SK-N-SH treated with all-trans-retinoic acid at 6 μM for 48 hours (cell line): ENCODE measurements around the gene HADHB.

ENCODE experiments used
- ATAC-seq: fragments of 200-7000 bp; cut with Tn5 transposase; 3 replicates; pipeline ENCODE4 v1.9.1; 2020; ENCODE audit warnings: mild to moderate bottlenecking, moderate library complexity
- ARNTL ChIP-seq: fragments of 450-650 bp; formaldehyde crosslinking; IDR thresholded peaks from 2 replicates; pipeline ENCODE4 v1.5.0; 2020; ENCODE audit warnings: low read depth, mild to moderate bottlenecking, moderate library complexity, borderline replicate concordance
- BACH2 ChIP-seq: fragments of 250-450 bp; sonication (Bioruptor Pico); IDR thresholded peaks from 2 replicates; pipeline ENCODE4 v1.9.0; 2021; ENCODE audit warnings: mild to moderate bottlenecking, borderline replicate concordance
- CSDC2 ChIP-seq: fragments of 250-450 bp; sonication (Bioruptor Pico); IDR thresholded peaks from 2 replicates; pipeline ENCODE4 v1.5.0; 2020; ENCODE audit warnings: mild to moderate bottlenecking, moderate library complexity
- ESRRG ChIP-seq: fragments of 250-450 bp; sonication (Bioruptor Pico); IDR thresholded peaks from 2 replicates; pipeline ENCODE4 v1.6.1; 2021; ENCODE audit warnings: mild to moderate bottlenecking
- GLIS3 ChIP-seq: fragments of 250-450 bp; sonication (Bioruptor Pico); IDR thresholded peaks from 2 replicates; pipeline ENCODE4 v1.5.0; 2020; ENCODE audit warnings: mild to moderate bottlenecking, moderate library complexity
- OSR1 ChIP-seq: fragments of 250-450 bp; sonication (Bioruptor Pico); IDR thresholded peaks from 2 replicates; pipeline ENCODE4 v1.8.0; 2022; ENCODE audit warnings: moderate library complexity, mild to moderate bottlenecking, inconsistent platforms
- PATZ1 ChIP-seq: fragments of 250-450 bp; sonication (Bioruptor Pico); IDR thresholded peaks from 2 replicates; pipeline ENCODE4 v1.8.0; 2020; ENCODE audit warnings: mild to moderate bottlenecking, moderate library complexity, borderline replicate concordance
- PPARA ChIP-seq: fragments of 250-450 bp; sonication (Bioruptor Pico); IDR thresholded peaks from 2 replicates; pipeline ENCODE4 v1.5.0; 2020; ENCODE audit warnings: mild to moderate bottlenecking, borderline replicate concordance
- RARB ChIP-seq: fragments of 250-450 bp; sonication (Bioruptor Pico); IDR thresholded peaks from 2 replicates; pipeline ENCODE4 v1.8.0; 2021; ENCODE audit warnings: mild to moderate bottlenecking, moderate library complexity
- SNAI2 ChIP-seq: fragments of 250-450 bp; sonication (Bioruptor Pico); IDR thresholded peaks from 2 replicates; pipeline ENCODE4 v1.5.0; 2020; ENCODE audit warnings: mild to moderate bottlenecking, moderate library complexity
- TCF4 ChIP-seq: fragments of 250-450 bp; sonication (Bioruptor Pico); IDR thresholded peaks from 2 replicates; pipeline ENCODE4 v1.8.0; 2021; ENCODE audit warnings: mild to moderate bottlenecking, moderate library complexity, borderline replicate concordance
- TOX ChIP-seq: fragments of 250-450 bp; sonication (Bioruptor Pico); IDR thresholded peaks from 2 replicates; pipeline ENCODE4 v1.8.0; 2021; ENCODE audit warnings: mild to moderate bottlenecking, moderate library complexity, borderline replicate concordance
- ZFP3 ChIP-seq: fragments of 250-450 bp; sonication (Bioruptor Pico); IDR thresholded peaks from 2 replicates; pipeline ENCODE4 v1.5.0; 2020; ENCODE audit warnings: mild to moderate bottlenecking, moderate library complexity
- ZFP30 ChIP-seq: fragments of 450-650 bp; formaldehyde crosslinking; IDR thresholded peaks from 2 replicates; pipeline ENCODE4 v1.5.0; 2022; ENCODE audit warnings: mild to moderate bottlenecking, moderate library complexity
- ZNF565 ChIP-seq: fragments of 450-650 bp; formaldehyde crosslinking; conservative IDR thresholded peaks from 2 replicates; pipeline ENCODE4 v1.5.0; 2020; ENCODE audit warnings: low read depth, mild to moderate bottlenecking, moderate library complexity
- ZNF70 ChIP-seq: fragments of 450-650 bp; formaldehyde crosslinking; IDR thresholded peaks from 2 replicates; pipeline ENCODE4 v1.5.0; 2020; ENCODE audit warnings: mild to moderate bottlenecking, moderate library complexity
- ZNF8 ChIP-seq: fragments of 450-650 bp; formaldehyde crosslinking; IDR thresholded peaks from 2 replicates; pipeline ENCODE4 v1.5.0; 2020; ENCODE audit warnings: mild to moderate bottlenecking, moderate library complexity
- TF ChIP-seq, protein P1 (sequence below): fragments of 250-450 bp; sonication (Bioruptor Pico); IDR thresholded peaks from 2 replicates; pipeline ENCODE4 v1.5.1; 2020; ENCODE audit warnings: low read depth, mild to moderate bottlenecking, moderate library complexity
- TF ChIP-seq, protein P2 (sequence below): fragments of 250-450 bp; sonication (Bioruptor Pico); IDR thresholded peaks from 2 replicates; pipeline ENCODE4 v1.8.0; 2021; ENCODE audit warnings: low read depth, mild to moderate bottlenecking, moderate library complexity, borderline replicate concordance
- TF ChIP-seq, protein P3 (sequence below): fragments of 250-450 bp; sonication (Bioruptor Pico); IDR thresholded peaks from 2 replicates; pipeline ENCODE4 v1.5.1; 2021; ENCODE audit warnings: mild to moderate bottlenecking, moderate library complexity
- TF ChIP-seq, protein P4 (sequence below): fragments of 250-450 bp; sonication (Bioruptor Pico); IDR thresholded peaks from 2 replicates; pipeline ENCODE4 v1.5.0; 2020; ENCODE audit warnings: mild to moderate bottlenecking, moderate library complexity

HADHB gene

DNA sequence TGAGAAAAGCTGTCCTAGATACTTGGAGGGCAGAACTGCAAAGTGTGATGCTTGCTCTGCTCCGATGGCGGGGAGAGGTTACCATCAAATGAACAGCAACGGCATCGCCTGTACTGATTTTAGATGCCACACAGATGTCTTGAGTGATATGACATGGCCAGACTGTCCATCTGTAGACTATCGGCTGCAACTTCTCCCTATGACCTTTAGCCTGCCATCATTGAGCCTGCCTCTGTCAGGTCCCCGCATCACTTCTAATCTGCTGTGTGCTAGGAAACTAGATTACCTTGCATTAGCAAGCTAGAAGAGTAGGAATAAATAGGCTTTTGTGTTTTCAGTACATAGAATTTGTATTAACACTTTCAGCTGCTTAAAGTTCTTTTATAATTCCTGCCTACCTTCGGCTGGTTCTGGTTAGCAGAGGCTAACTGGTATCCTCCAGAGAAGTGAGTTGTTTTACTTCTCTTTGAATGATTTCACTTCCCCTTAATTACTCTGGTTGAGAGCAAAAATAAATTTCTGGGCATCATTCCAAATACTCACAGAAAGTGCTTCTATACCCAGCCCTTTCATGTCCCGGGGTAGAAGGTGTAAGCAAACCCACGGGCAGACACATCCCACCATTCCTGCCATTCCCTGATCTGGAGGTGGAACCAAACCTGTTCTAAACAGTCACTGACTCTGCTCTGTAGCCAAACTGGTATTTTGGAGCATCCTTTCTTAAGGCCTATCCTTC lies 47.9 kb upstream of the HADHB start:
- no peak for TF ChIP-seq TCF4 (CRISPR knock-in tag)
- TF ChIP-seq CSDC2 (CRISPR knock-in tag) = no peak
- TF ChIP-seq SNAI2 (CRISPR knock-in tag) = no peak
- no peak for TF ChIP-seq ZNF8 (CRISPR knock-in tag)
- no peak for TF ChIP-seq OSR1 (CRISPR knock-in tag)
- TF ChIP-seq, protein P1, sequence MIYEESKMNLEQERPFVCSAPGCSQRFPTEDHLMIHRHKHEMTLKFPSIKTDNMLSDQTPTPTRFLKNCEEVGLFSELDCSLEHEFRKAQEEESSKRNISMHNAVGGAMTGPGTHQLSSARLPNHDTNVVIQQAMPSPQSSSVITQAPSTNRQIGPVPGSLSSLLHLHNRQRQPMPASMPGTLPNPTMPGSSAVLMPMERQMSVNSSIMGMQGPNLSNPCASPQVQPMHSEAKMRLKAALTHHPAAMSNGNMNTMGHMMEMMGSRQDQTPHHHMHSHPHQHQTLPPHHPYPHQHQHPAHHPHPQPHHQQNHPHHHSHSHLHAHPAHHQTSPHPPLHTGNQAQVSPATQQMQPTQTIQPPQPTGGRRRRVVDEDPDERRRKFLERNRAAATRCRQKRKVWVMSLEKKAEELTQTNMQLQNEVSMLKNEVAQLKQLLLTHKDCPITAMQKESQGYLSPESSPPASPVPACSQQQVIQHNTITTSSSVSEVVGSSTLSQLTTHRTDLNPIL (CRISPR knock-in tag) = no peak
- no peak for TF ChIP-seq BACH2 (CRISPR knock-in tag)
- TF ChIP-seq ESRRG = no peak
- TF ChIP-seq ZFP30 = no peak
- TF ChIP-seq PPARA = no peak
- TF ChIP-seq, all 23 proteins: peak for 0
- no peak for ATAC-seq

DNA sequence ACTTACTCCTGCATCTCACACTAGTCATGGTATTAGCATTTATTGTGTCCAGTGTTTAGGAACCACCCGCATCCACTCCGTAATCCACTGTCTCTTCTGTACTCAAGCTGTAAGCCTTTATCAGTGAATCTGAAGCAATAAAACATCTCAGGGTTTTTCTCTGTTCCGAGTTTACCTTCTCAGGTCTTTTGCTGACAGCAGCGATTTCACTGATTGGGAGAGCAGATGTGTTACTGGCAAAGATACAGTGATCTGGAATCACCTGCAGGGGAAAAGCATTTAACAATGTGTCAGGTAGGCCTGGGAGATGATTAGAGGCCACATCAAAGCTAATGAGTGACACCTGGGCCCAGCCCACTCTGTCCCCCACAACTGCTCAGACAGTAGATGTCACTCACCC lies 47.2 kb upstream of the HADHB start:
- ATAC-seq = no peak
- TF ChIP-seq ZFP3 (CRISPR knock-in tag) = no peak
- no peak for TF ChIP-seq TCF4 (CRISPR knock-in tag)
- TF ChIP-seq, protein P2, sequence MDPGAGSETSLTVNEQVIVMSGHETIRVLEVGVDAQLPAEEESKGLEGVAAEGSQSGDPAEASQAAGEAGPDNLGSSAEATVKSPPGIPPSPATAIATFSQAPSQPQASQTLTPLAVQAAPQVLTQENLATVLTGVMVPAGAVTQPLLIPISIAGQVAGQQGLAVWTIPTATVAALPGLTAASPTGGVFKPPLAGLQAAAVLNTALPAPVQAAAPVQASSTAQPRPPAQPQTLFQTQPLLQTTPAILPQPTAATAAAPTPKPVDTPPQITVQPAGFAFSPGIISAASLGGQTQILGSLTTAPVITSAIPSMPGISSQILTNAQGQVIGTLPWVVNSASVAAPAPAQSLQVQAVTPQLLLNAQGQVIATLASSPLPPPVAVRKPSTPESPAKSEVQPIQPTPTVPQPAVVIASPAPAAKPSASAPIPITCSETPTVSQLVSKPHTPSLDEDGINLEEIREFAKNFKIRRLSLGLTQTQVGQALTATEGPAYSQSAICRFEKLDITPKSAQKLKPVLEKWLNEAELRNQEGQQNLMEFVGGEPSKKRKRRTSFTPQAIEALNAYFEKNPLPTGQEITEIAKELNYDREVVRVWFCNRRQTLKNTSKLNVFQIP (CRISPR knock-in tag) = no peak
- TF ChIP-seq PATZ1 (CRISPR knock-in tag) = no peak
- TF ChIP-seq ZNF70 (CRISPR knock-in tag) = no peak
- TF ChIP-seq ARNTL = no peak
- TF ChIP-seq, protein P3, sequence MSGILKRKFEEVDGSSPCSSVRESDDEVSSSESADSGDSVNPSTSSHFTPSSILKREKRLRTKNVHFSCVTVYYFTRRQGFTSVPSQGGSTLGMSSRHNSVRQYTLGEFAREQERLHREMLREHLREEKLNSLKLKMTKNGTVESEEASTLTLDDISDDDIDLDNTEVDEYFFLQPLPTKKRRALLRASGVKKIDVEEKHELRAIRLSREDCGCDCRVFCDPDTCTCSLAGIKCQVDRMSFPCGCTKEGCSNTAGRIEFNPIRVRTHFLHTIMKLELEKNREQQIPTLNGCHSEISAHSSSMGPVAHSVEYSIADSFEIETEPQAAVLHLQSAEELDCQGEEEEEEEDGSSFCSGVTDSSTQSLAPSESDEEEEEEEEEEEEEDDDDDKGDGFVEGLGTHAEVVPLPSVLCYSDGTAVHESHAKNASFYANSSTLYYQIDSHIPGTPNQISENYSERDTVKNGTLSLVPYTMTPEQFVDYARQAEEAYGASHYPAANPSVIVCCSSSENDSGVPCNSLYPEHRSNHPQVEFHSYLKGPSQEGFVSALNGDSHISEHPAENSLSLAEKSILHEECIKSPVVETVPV = no peak
- TF ChIP-seq, all 23 proteins: peak for 0

- TF ChIP-seq ARNTL (no peak), SNAI2 (CRISPR knock-in tag) (no peak), TCF4 (CRISPR knock-in tag) (no peak), ESRRG (no peak), PPARA (no peak), TOX (no peak), ZNF70 (CRISPR knock-in tag) (no peak), GLIS3 (no peak), ZNF565 (CRISPR knock-in tag) (no peak), RARB (CRISPR knock-in tag) (no peak), ZFP3 (CRISPR knock-in tag) (no peak), ZFP30 (no peak), CSDC2 (CRISPR knock-in tag) (no peak), PATZ1 (CRISPR knock-in tag) (no peak), OSR1 (CRISPR knock-in tag) (no peak)
- TF ChIP-seq, protein P2 (CRISPR knock-in tag) = no peak
- TF ChIP-seq, protein P4, sequence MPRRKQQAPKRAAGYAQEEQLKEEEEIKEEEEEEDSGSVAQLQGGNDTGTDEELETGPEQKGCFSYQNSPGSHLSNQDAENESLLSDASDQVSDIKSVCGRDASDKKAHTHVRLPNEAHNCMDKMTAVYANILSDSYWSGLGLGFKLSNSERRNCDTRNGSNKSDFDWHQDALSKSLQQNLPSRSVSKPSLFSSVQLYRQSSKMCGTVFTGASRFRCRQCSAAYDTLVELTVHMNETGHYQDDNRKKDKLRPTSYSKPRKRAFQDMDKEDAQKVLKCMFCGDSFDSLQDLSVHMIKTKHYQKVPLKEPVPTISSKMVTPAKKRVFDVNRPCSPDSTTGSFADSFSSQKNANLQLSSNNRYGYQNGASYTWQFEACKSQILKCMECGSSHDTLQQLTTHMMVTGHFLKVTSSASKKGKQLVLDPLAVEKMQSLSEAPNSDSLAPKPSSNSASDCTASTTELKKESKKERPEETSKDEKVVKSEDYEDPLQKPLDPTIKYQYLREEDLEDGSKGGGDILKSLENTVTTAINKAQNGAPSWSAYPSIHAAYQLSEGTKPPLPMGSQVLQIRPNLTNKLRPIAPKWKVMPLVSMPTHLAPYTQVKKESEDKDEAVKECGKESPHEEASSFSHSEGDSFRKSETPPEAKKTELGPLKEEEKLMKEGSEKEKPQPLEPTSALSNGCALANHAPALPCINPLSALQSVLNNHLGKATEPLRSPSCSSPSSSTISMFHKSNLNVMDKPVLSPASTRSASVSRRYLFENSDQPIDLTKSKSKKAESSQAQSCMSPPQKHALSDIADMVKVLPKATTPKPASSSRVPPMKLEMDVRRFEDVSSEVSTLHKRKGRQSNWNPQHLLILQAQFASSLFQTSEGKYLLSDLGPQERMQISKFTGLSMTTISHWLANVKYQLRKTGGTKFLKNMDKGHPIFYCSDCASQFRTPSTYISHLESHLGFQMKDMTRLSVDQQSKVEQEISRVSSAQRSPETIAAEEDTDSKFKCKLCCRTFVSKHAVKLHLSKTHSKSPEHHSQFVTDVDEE (CRISPR knock-in tag) = no peak
- TF ChIP-seq, protein P3 = no peak
- ATAC-seq = no peak
Observed at GRCh38 chr2:26202981-26203490, 41.7 kb upstream of the HADHB start.
